SJCRH30 (cell line): ENCODE measurements around the gene ID2. TPM values are rescaled to one million over a fixed set of nuclear protein-coding genes. Genes with fewer than 3 reads are reported as not detected.

Experiments
- DNase-seq, 2 experiments: peaks; one replicate each; pipeline ENCODE4 v3.0.0-alpha.2; 2015 to 2020
- H3K27ac ChIP-seq: fragments of 250-450 bp; sonication (Bioruptor Pico); 2 replicates; pipeline ENCODE4 v1.5.1; 2020; ENCODE audit warnings: mild to moderate bottlenecking, moderate library complexity
- H3K27me3 ChIP-seq: fragments of 250-450 bp; sonication (Bioruptor Pico); 2 replicates; pipeline ENCODE4 v1.5.1; 2020; ENCODE audit warnings: mild to moderate bottlenecking, moderate library complexity
- H3K36me3 ChIP-seq: fragments of 250-450 bp; sonication (Bioruptor Pico); 2 replicates; pipeline ENCODE4 v1.5.1; 2020; ENCODE audit warnings: mild to moderate bottlenecking, moderate library complexity
- H3K4me1 ChIP-seq: fragments of 250-450 bp; sonication (Bioruptor Pico); 2 replicates; pipeline ENCODE4 v1.5.1; 2020; ENCODE audit warnings: mild to moderate bottlenecking, moderate library complexity
- H3K4me3 ChIP-seq: fragments of 250-450 bp; sonication (Bioruptor Pico); 2 replicates; pipeline ENCODE4 v1.5.1; 2020; ENCODE audit warnings: mild to moderate bottlenecking, moderate library complexity
- H3K9me3 ChIP-seq: fragments of 250-450 bp; sonication (Bioruptor Pico); replicated peaks from 2 replicates; pipeline ENCODE4 v1.5.1; 2020; ENCODE audit warnings: mild to moderate bottlenecking, moderate library complexity
- total RNA-seq: library from RNA; depleted of rRNA; stranded (reverse); fragments of >200 nt; shearing (Covaris generic); gene quantifications from 2 replicates; pipeline ENCODE4 v1.2.3, GENCODE V29; 2014

The ID2 gene
- total RNA-seq, 1 experiment from 2014 or later: 17.6 TPM

GRCh38 chr2:8643250-8643995, 38.4 kb upstream of the ID2 start:
- no peak overlapping the region for H3K27ac ChIP-seq
- DNase-seq: no peak
- H3K27me3 ChIP-seq: peaks cover 14% of the 10 kb centered on the region; the same call in 1 of the 2 replicates
- H3K4me3 ChIP-seq: no peak overlapping the region
- H3K36me3 ChIP-seq: no peaks in the 10 kb centered on the region
- no peaks in the 10 kb centered on the region for H3K4me1 ChIP-seq
- no peaks in the 10 kb centered on the region for H3K9me3 ChIP-seq

GRCh38 chr2:8643996-8644356, 37.9 kb upstream of the ID2 start:
- Histone ChIP-seq H3K4me1 (no peaks in the 10 kb centered on the region), H3K9me3 (no peaks in the 10 kb centered on the region), H3K27me3 (peaks cover 14% of the 10 kb centered on the region; the same call in 1 of the 2 replicates), H3K4me3 (no peak overlapping the region), H3K36me3 (no peaks in the 10 kb centered on the region), H3K27ac (no peak overlapping the region)
- no peak for DNase-seq

GRCh38 chr2:8644605-8645175, 37.2 kb upstream of the ID2 start:
- no peaks in the 10 kb centered on the region for H3K36me3 ChIP-seq
- no peak overlapping the region for H3K27ac ChIP-seq
- peaks cover 7% of the 10 kb centered on the region; the same call in 1 of the 2 replicates for H3K27me3 ChIP-seq
- H3K4me3 ChIP-seq: no peak overlapping the region
- no peaks in the 10 kb centered on the region for H3K4me1 ChIP-seq
- no peak for DNase-seq
- H3K9me3 ChIP-seq: no peaks in the 10 kb centered on the region

- no peaks in the 10 kb centered on the region for H3K36me3 ChIP-seq
- no peaks in the 10 kb centered on the region for H3K9me3 ChIP-seq
- H3K27ac ChIP-seq: no peak overlapping the region
- H3K4me1 ChIP-seq: no peaks in the 10 kb centered on the region
- no peak for DNase-seq
- no peak overlapping the region for H3K4me3 ChIP-seq
- peaks cover 4% of the 10 kb centered on the region; the same call in 1 of the 2 replicates for H3K27me3 ChIP-seq
Measured at GRCh38 chr2:8645176-8645831, 36.6 kb upstream of the ID2 start.

- no peaks in the 10 kb centered on the region for H3K4me1 ChIP-seq
- no peak overlapping the region for H3K27ac ChIP-seq
- H3K4me3 ChIP-seq: no peak overlapping the region
- no peak for DNase-seq
- H3K9me3 ChIP-seq: no peaks in the 10 kb centered on the region
- no peaks in the 10 kb centered on the region for H3K27me3 ChIP-seq
- H3K36me3 ChIP-seq: no peaks in the 10 kb centered on the region
Measured at GRCh38 chr2:8646731-8647461, 35.0 kb upstream of the ID2 start.

- Histone ChIP-seq H3K27ac (no peak overlapping the region), H3K9me3 (no peaks in the 10 kb centered on the region), H3K4me1 (no peaks in the 10 kb centered on the region), H3K4me3 (no peak overlapping the region), H3K36me3 (no peaks in the 10 kb centered on the region), H3K27me3 (no peaks in the 10 kb centered on the region)
- DNase-seq: no peak
Measured at GRCh38 chr2:8647462-8647857, 34.4 kb upstream of the ID2 start.

- Histone ChIP-seq H3K4me3 (no peak overlapping the region), H3K9me3 (no peaks in the 10 kb centered on the region), H3K4me1 (peaks cover 1% of the 10 kb centered on the region; the same call in 1 of the 2 replicates), H3K27me3 (no peaks in the 10 kb centered on the region), H3K27ac (no peak overlapping the region), H3K36me3 (no peaks in the 10 kb centered on the region)
- no peak for DNase-seq
Measured at GRCh38 chr2:8648441-8649213, 33.2 kb upstream of the ID2 start.

- peaks cover 4% of the 10 kb centered on the region; the same call in 1 of the 2 replicates for H3K4me1 ChIP-seq
- H3K36me3 ChIP-seq: no peaks in the 10 kb centered on the region
- H3K9me3 ChIP-seq: no peaks in the 10 kb centered on the region
- H3K4me3 ChIP-seq: no peak overlapping the region
- DNase-seq: no peak
- H3K27ac ChIP-seq: no peak overlapping the region
- no peaks in the 10 kb centered on the region for H3K27me3 ChIP-seq
Measured at GRCh38 chr2:8649718-8650117, 32.1 kb upstream of the ID2 start.

GRCh38 chr2:8650256-8650655, 31.6 kb upstream of the ID2 start:
- Histone ChIP-seq H3K27me3 (no peaks in the 10 kb centered on the region), H3K4me1 (peaks cover 4% of the 10 kb centered on the region; the same call in 1 of the 2 replicates), H3K27ac (no peak overlapping the region), H3K4me3 (no peak overlapping the region), H3K36me3 (no peaks in the 10 kb centered on the region), H3K9me3 (no peaks in the 10 kb centered on the region)
- DNase-seq: no peak

- no peak for DNase-seq
- no peak overlapping the region for H3K4me3 ChIP-seq
- no peaks in the 10 kb centered on the region for H3K9me3 ChIP-seq
- peaks cover 4% of the 10 kb centered on the region; the same call in 1 of the 2 replicates for H3K4me1 ChIP-seq
- H3K27ac ChIP-seq: no peak overlapping the region
- H3K27me3 ChIP-seq: peaks cover 11% of the 10 kb centered on the region
- H3K36me3 ChIP-seq: no peaks in the 10 kb centered on the region
Measured at GRCh38 chr2:8652774-8653426, 29.0 kb upstream of the ID2 start.

- Histone ChIP-seq H3K4me1 (peaks cover 4% of the 10 kb centered on the region; the same call in 1 of the 2 replicates), H3K36me3 (no peaks in the 10 kb centered on the region), H3K27ac (no peak overlapping the region), H3K4me3 (no peak overlapping the region), H3K9me3 (no peaks in the 10 kb centered on the region), H3K27me3 (peaks cover 11% of the 10 kb centered on the region)
- peak in 1 of 2 experiments; percentile 29 for DNase-seq
Measured at GRCh38 chr2:8653485-8653884, 28.4 kb upstream of the ID2 start.

- DNase-seq: no peak
- Histone ChIP-seq H3K36me3 (no peaks in the 10 kb centered on the region), H3K27ac (no peak overlapping the region), H3K4me1 (peaks cover 4% of the 10 kb centered on the region; the same call in 1 of the 2 replicates), H3K27me3 (peaks cover 11% of the 10 kb centered on the region), H3K9me3 (no peaks in the 10 kb centered on the region), H3K4me3 (no peak overlapping the region)
Measured at GRCh38 chr2:8654041-8654440, 27.8 kb upstream of the ID2 start.

GRCh38 chr2:8654483-8654882, 27.4 kb upstream of the ID2 start:
- H3K36me3 ChIP-seq: no peaks in the 10 kb centered on the region

More at GRCh38 chr2:8654483-8654882, 27.4 kb upstream of the ID2 start:
- no peak for DNase-seq
- peaks cover 13% of the 10 kb centered on the region for H3K27me3 ChIP-seq
- no peaks in the 10 kb centered on the region for H3K9me3 ChIP-seq
- H3K4me1 ChIP-seq: peaks cover 4% of the 10 kb centered on the region; the same call in 1 of the 2 replicates
- H3K27ac ChIP-seq: no peak overlapping the region
- no peak overlapping the region for H3K4me3 ChIP-seq
